Psoas muscle (tissue), 8 donors: ENCODE data around the gene CHID1. TPM values are rescaled to one million over a fixed set of nuclear protein-coding genes. Genes with fewer than 3 reads are reported as not detected.
A peak's percentile ranks its signal among the peaks of the same experiment; 100 is the strongest.

Experiments used
- ATAC-seq, 4 donors: fragments of 200-7000 bp; cut with Tn5 transposase; one replicate each; pipeline ENCODE4 v1.9.1; 2020; ENCODE audit warnings: moderate library complexity in 3 of 4, mild to moderate bottlenecking in 2 of 4
- DNase-seq, 2 donors: peaks; one replicate each; pipeline ENCODE4 v3.0.0-alpha.2; 2020
- H3K27ac ChIP-seq: fragments of 200-600 bp; one replicate; pipeline ENCODE4 v1.8.0; 2022
- H3K27me3 ChIP-seq, 3 donors: fragments of 200-600 bp in 1 of 3; one replicate each; pipeline versions ENCODE4 v1.6.1 to v1.8.0; 2013 to 2022; ENCODE audit warnings: low read length in 2 of 3, mild to moderate bottlenecking in 2 of 3, moderate library complexity in 1 of 3; ENCODE audit not compliant: insufficient read depth in 3 of 3
- H3K36me3 ChIP-seq, 2 donors: fragments of 200-600 bp in 1 of 2; one replicate each; pipeline versions ENCODE4 v1.6.1 to v1.8.0; 2013 to 2022; ENCODE audit warnings: low read depth in 1 of 2, mild to moderate bottlenecking in 1 of 2, moderate library complexity in 1 of 2; ENCODE audit not compliant: insufficient read depth in 1 of 2
- H3K4me1 ChIP-seq: fragments of 200-600 bp; one replicate; pipeline ENCODE4 v1.8.0; 2022
- H3K4me3 ChIP-seq: fragments of 200-600 bp; one replicate; pipeline ENCODE4 v1.8.0; 2022; ENCODE audit warnings: mild to moderate bottlenecking
- H3K9me3 ChIP-seq: fragments of 200-600 bp; one replicate; pipeline ENCODE4 v1.8.0; 2022
- WGBS, 3 donors: extraction: QIAGEN DNeasy Blood & Tissue Kit; methylation state at CpG; one replicate each; pipeline versions ENCODE4 v1.1.6 to v1.1.7; 2013; 5-methylcytosine and 5-hydroxymethylcytosine counted together
- intact Hi-C, 2 donors: fragments of 100-400 bp; cut with DNase I; formaldehyde crosslinking; loops; one replicate each; pipeline versions ENCODE4 v1.11.0 to v1.14.2; 2022
- polyA plus RNA-seq, 3 donors: library from polyadenylated mRNA; stranded (reverse); fragments of 200-250 nt; gene quantifications; one replicate each; pipeline ENCODE4 v1.2.3, GENCODE V29; 2013
- total RNA-seq, 4 donors: library from RNA; stranded (reverse); fragmentation: NEBNext Ultra II Directional in 2 of 4; extraction: Animal tissue kit (Norgen Biotek cat#: 25700) in 2 of 4; gene quantifications; one replicate each; pipeline versions ENCODE4 v1.2.1 to v1.2.4, GENCODE V29; 2021 to 2023
- TF ChIP-seq, protein P1 (sequence below): fragments of 200-600 bp; IDR thresholded peaks from one replicate; pipeline ENCODE4 v1.8.0; 2022; ENCODE audit warnings: antibody characterized with exemption
- donor health status: healthy with polysubstance abuse.
- donor health status: DM: no; HTN: no; CAD: no; lungs with moderate emphysema.
- donor health status: Bipolar disorder and iron deficiency.
- donor health status: healthy.
- donor health status: DM: yes; HTN: yes; CAD: no.
- donor health status: DM: no; HTN: no; CAD: no.
- donor health status: DM: no; HTN: no; CAD: no.
- donor health status: DM: yes; HTN: yes; CAD: no.

The CHID1 gene
- total and polyA plus RNA-seq, 7 donors = 25.5 to 44.5 (median 34.3) TPM

DNA sequence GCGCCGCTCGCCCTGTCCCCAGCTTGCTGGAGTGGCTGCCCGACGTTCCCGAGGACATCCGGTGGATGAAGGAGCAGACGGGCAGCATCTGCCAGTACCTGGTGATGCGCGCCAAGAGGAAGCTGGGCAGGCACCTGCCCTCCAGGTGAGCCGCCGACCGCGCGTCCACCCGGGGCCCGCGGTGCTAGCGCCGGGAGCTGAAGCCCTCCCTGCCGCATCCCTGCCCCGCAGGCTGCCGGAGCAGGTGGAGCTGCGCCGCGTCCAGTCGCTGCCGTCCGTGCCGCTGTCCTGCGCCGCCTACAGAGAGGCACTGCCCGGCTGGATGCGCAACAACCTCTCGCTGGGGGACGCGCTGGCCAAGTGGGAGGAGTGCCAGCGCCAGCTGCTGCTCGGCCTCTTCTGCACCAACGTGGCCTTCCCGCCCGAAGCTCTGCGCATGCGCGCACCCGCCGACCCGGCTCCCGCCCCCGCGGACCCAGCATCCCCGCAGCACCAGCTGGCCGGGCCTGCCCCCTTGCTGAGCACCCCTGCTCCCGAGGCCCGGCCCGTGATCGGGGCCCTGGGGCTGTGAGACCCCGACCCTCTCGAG is 86.2 kb downstream of the CHID1 start:
- peaks cover 0 to 25% (median 7%) of the 10 kb centered on the region in 3 donors for H3K27me3 ChIP-seq
- TF ChIP-seq, protein P1, sequence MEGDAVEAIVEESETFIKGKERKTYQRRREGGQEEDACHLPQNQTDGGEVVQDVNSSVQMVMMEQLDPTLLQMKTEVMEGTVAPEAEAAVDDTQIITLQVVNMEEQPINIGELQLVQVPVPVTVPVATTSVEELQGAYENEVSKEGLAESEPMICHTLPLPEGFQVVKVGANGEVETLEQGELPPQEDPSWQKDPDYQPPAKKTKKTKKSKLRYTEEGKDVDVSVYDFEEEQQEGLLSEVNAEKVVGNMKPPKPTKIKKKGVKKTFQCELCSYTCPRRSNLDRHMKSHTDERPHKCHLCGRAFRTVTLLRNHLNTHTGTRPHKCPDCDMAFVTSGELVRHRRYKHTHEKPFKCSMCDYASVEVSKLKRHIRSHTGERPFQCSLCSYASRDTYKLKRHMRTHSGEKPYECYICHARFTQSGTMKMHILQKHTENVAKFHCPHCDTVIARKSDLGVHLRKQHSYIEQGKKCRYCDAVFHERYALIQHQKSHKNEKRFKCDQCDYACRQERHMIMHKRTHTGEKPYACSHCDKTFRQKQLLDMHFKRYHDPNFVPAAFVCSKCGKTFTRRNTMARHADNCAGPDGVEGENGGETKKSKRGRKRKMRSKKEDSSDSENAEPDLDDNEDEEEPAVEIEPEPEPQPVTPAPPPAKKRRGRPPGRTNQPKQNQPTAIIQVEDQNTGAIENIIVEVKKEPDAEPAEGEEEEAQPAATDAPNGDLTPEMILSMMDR = no peak
- DNase-seq (peak; percentile 63 to 83), ATAC-seq (peak in 2 of 4 donors; percentile 16 to 25)
- intact Hi-C loops = no loop called here
- peaks cover 0 to 43% of the 10 kb centered on the region in 2 donors for H3K36me3 ChIP-seq
- H3K9me3 ChIP-seq = no peaks in the 10 kb centered on the region
- peak overlapping the region; percentile 55 for H3K27ac ChIP-seq
- H3K4me3 ChIP-seq = no peak overlapping the region
- 53 to 56% (median 54%) methylated on average over 48 to 59 of the region's 59 CpGs for WGBS, 3 donors
- peaks cover 47% of the 10 kb centered on the region for H3K4me1 ChIP-seq

DNA sequence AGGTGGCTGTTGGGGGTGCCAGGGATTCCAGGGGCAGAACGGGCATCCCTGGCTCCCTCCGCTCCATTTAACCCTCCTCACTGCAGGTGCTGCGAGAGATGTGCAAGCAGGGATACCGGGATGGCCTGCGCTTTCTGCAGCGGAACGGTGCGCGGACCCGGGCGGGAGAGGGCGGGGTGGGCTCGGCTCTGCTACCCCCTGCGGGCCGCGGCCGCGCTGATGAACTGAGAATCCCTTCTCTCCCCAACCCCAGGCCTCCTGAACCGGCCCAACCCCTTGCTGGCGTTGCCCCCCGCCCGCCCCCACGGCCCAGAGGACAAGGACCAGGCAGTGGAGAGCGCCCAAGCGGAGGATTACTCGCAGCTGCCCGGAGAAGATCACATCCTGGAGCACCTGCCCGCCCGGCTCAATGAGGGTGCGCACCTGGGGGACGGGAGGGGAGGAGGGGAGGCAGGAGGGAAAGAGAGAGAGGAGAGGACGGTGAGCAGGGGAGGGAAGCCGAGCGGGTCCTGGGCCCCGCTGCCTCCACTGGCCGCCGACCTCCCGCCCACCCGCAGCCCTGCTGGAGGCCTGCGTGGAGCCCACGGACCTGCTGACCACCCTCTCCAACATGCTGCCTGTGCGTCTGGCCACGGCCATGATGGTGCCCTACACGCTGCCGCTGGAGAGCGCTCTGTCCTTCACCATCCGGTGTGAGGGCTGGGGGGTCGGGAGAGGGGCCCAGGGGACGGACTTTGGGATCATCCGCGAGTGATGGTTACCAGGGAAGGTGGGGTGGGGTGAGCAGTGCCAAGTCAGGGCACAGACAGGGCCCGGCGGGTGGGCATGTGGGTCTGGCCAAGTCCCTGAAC is 86.9 kb downstream of the CHID1 start:
- H3K9me3 ChIP-seq = no peaks in the 10 kb centered on the region
- intact Hi-C loops = no loop called here
- 83 to 85% (median 84%) methylated on average over 39 to 53 of the region's 53 CpGs for WGBS, 3 donors
- H3K4me3 ChIP-seq = no peak overlapping the region
- TF ChIP-seq, protein P1 = no peak
- H3K36me3 ChIP-seq = peaks cover 0 to 43% of the 10 kb centered on the region in 2 donors
- H3K4me1 ChIP-seq = peaks cover 44% of the 10 kb centered on the region
- H3K27me3 ChIP-seq = peaks cover 0 to 17% (median 7%) of the 10 kb centered on the region in 3 donors
- ATAC-seq (no peak), DNase-seq (no peak)
- peak overlapping the region; percentile 55 for H3K27ac ChIP-seq

DNA sequence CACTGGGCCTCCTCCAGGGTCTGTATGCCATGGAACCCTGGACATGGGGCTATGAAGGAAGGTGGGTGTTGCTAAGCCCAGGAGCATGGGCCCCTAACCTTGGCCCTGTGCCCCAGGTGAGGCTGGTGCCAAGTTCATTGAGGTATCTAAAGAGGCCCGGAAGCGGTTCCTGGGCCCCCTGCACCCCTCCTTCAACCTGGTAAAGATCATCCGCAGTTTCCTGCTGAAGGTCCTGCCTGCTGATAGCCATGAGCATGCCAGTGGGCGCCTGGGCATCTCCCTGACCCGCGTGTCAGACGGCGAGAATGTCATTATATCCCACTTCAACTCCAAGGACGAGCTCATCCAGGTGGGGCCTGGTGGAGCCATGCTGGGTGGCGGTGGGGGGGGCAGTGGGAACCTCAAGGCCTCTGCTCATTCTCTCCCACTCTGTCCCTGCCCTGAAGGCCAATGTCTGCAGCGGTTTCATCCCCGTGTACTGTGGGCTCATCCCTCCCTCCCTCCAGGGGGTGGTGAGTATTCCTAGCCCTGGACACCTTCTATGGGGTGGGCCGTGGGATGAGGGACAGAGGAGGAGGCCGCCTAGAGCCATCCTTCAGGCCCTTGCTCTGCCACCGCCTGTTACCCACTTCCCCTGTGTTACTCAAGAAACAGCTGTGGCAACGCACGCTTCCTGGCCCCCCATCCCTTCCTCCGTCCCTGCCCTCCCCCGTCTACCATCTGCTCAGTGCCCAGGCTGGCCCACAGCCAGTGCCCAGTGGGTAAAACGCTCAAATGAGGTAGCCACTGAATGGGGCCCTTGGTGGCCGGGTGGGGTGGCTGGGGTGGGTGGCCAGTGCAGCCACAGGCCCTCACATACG is 88.9 kb downstream of the CHID1 start:
- Histone ChIP-seq H3K27ac (peak overlapping the region; percentile 96), H3K9me3 (no peaks in the 10 kb centered on the region), H3K36me3 (peaks cover 0 to 43% of the 10 kb centered on the region in 2 donors), H3K4me3 (peak overlapping the region; percentile 88), H3K27me3 (peaks cover 0 to 12% (median 0%) of the 10 kb centered on the region in 3 donors), H3K4me1 (peaks cover 37% of the 10 kb centered on the region)
- DNase-seq (peak; percentile 57 to 78), ATAC-seq (no peak)
- 31 to 46% (median 38%) methylated on average over 20 to 22 of the region's 22 CpGs for WGBS, 3 donors
- intact Hi-C loops = no loop called here
- TF ChIP-seq, protein P1 = no peak

DNA sequence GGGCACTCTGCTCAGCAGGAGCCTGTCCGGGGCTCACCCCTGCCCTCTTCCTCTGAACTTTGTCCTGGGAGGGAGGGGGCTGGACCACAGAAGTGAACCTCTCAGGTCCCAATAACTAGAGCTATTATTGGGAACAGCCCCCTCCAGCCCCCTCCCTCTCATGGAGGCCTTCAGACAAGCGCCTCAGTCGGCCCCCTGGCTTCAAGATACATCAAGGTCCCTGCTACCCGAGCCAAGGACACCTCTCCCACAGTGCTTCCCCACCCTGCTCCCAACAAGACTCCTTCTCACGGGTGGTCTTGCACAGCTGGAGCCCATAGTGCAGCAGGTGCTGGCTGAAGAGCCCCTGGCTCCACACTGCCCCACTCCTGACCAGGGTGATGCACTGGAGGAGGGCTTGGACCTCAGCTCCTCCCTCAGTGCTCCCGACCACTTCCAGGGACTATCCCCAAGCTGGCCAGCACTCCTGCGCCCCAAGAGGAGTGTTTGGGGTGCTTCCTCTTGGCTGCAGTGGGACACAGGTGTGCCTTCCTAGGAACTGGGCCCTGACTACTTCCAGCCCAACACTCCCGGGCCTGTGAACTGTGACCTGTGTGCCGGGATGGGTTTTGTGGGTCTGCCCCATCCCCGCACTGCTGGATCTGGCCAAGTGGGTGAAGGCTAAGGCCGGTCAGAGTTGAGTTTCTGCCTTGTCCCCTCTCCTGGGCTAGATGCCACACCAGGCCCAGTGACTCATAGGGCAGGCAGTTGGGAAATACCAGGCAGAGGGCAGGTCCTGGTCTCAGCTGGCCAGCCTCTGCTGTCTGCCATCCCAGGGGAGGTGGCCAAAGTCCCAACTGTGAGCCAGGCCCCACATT is 89.7 kb downstream of the CHID1 start:
- H3K4me1 ChIP-seq = peaks cover 37% of the 10 kb centered on the region
- peak overlapping the region; percentile 88 for H3K4me3 ChIP-seq
- TF ChIP-seq, protein P1 = no peak
- WGBS, 3 donors = 17 to 33% (median 22%) methylated on average over 11 of the region's 11 CpGs
- peaks cover 0 to 7% (median 0%) of the 10 kb centered on the region in 3 donors for H3K27me3 ChIP-seq
- peaks cover 0 to 43% of the 10 kb centered on the region in 2 donors for H3K36me3 ChIP-seq
- intact Hi-C loops = no loop called here
- DNase-seq (peak; percentile 90 to 95), ATAC-seq (peak; percentile 72 to 78 (median 76))
- H3K9me3 ChIP-seq = no peaks in the 10 kb centered on the region
- H3K27ac ChIP-seq = peak overlapping the region; percentile 96
